Tibial nerve (tissue), 4 donors: ENCODE data around the gene MARVELD2.

Source experiments
- CTCF ChIP-seq, 5 experiments: fragments of 200-600 bp in 3 of 5; fragments of 450-650 bp in 2 of 5; sonication (generic) in 3 of 5; IDR thresholded peaks; one replicate each; pipeline ENCODE4 v1.5.1; 2016 to 2019; ENCODE audit warnings: antibody characterized with exemption in 5 of 5, mild to moderate bottlenecking in 3 of 5, moderate library complexity in 2 of 5
- EP300 ChIP-seq, 2 donors: sonication (generic); formaldehyde crosslinking; IDR thresholded peaks; one replicate each; pipeline ENCODE4 v1.6.1; 2017; ENCODE audit warnings: antibody characterized with exemption in 2 of 2, mild to moderate bottlenecking in 1 of 2
- POLR2A ChIP-seq, 2 donors: fragments of 450-650 bp; IDR thresholded peaks; one replicate each; pipeline ENCODE4 v1.6.1; 2017; ENCODE audit warnings: antibody characterized with exemption in 2 of 2, mild to moderate bottlenecking in 2 of 2, moderate library complexity in 2 of 2

- TF ChIP-seq CTCF (IDR thresholded peaks at IDR 0.05) (no peak), POLR2A (IDR thresholded peaks at IDR 0.05) (no peak), EP300 (IDR thresholded peaks at IDR 0.05) (no peak)
Observed at GRCh38 chr5:69431424-69432303, 16.7 kb downstream of the MARVELD2 start.
